IPS-20b (cell line): ENCODE measurements around the gene TNFRSF8.

Source experiments
- H3K27ac ChIP-seq: one replicate; pipeline ENCODE4 v1.5.1; 2013; ENCODE audit warnings: low read length
- H3K27me3 ChIP-seq: 2 replicates; pipeline ENCODE4 v1.6.1; 2013; ENCODE audit warnings: mild to moderate bottlenecking, low read length, inconsistent platforms; ENCODE audit not compliant: insufficient read depth
- H3K36me3 ChIP-seq: 2 replicates; pipeline ENCODE4 v1.6.1; 2013; ENCODE audit warnings: low read depth, mild to moderate bottlenecking, inconsistent platforms, low read length, moderate library complexity; ENCODE audit not compliant: insufficient read depth
- H3K4me1 ChIP-seq: 2 replicates; pipeline ENCODE4 v1.6.1; 2013; ENCODE audit warnings: mild to moderate bottlenecking, control low read depth, inconsistent platforms, low read length, moderate library complexity; ENCODE audit not compliant: insufficient read depth
- H3K4me3 ChIP-seq: 2 replicates; pipeline ENCODE4 v1.5.1; 2013; ENCODE audit warnings: mild to moderate bottlenecking, low read length, inconsistent platforms
- H3K9ac ChIP-seq: 2 replicates; pipeline ENCODE4 v1.6.1; 2013; ENCODE audit warnings: low read depth, mild to moderate bottlenecking, inconsistent platforms, low read length, moderate library complexity
- H3K9me3 ChIP-seq: 2 replicates; pipeline ENCODE4 v1.6.1; 2013; ENCODE audit warnings: mild to moderate bottlenecking, low read depth, low read length, inconsistent platforms; ENCODE audit not compliant: insufficient read depth

The TNFRSF8 gene

GRCh38 chr1:12163210-12163609, 100.1 kb downstream of the TNFRSF8 start:
- no peaks in the 10 kb centered on the region for H3K9me3 ChIP-seq
- H3K36me3 ChIP-seq: no peaks in the 10 kb centered on the region
- peaks cover 36% of the 10 kb centered on the region for H3K27me3 ChIP-seq
- H3K9ac ChIP-seq: no peak overlapping the region
- H3K4me1 ChIP-seq: peaks cover 6% of the 10 kb centered on the region; the same call in 1 of the 2 replicates
- H3K27ac ChIP-seq: no peak overlapping the region
- H3K4me3 ChIP-seq: no peak overlapping the region

- no peaks in the 10 kb centered on the region for H3K9me3 ChIP-seq
- H3K4me1 ChIP-seq: no peaks in the 10 kb centered on the region
- H3K9ac ChIP-seq: no peak overlapping the region
- peaks cover 46% of the 10 kb centered on the region for H3K27me3 ChIP-seq
- H3K4me3 ChIP-seq: no peak overlapping the region
- H3K36me3 ChIP-seq: no peaks in the 10 kb centered on the region
- no peak overlapping the region for H3K27ac ChIP-seq
Observed at GRCh38 chr1:12164210-12164609, 101.1 kb downstream of the TNFRSF8 start.

GRCh38 chr1:12165342-12165741, 102.2 kb downstream of the TNFRSF8 start:
- Histone ChIP-seq H3K27me3 (peaks cover 56% of the 10 kb centered on the region), H3K27ac (no peak overlapping the region), H3K4me1 (no peaks in the 10 kb centered on the region), H3K4me3 (no peak overlapping the region), H3K9ac (no peak overlapping the region), H3K9me3 (no peaks in the 10 kb centered on the region), H3K36me3 (no peaks in the 10 kb centered on the region)

GRCh38 chr1:12166834-12167492, 103.9 kb downstream of the TNFRSF8 start, which contains the start of gene TNFRSF1B:
TSS of gene TNFRSF1B (plus strand) at chr1:12166991. CDS start at chr1:12167092, 101 bp downstream.
- Histone ChIP-seq H3K27ac (no peak within 1 kb of the TSS), H3K36me3 (no peaks in the 10 kb centered on the region), H3K27me3 (peaks cover 57% of the 10 kb centered on the region), H3K4me1 (no peaks in the 10 kb centered on the region), H3K9me3 (no peaks in the 10 kb centered on the region), H3K4me3 (peak within 1 kb of the TSS; percentile 30; the same call in 1 of the 2 replicates), H3K9ac (no peak within 1 kb of the TSS)

GRCh38 chr1:12167493-12168429, 104.7 kb downstream of the TNFRSF8 start:
- Histone ChIP-seq H3K36me3 (no peaks in the 10 kb centered on the region), H3K27me3 (peaks cover 57% of the 10 kb centered on the region), H3K4me3 (no peak overlapping the region; the same call in 1 of the 2 replicates), H3K27ac (no peak overlapping the region), H3K9ac (no peak overlapping the region), H3K9me3 (no peaks in the 10 kb centered on the region), H3K4me1 (no peaks in the 10 kb centered on the region)

GRCh38 chr1:12168451-12169160, 105.5 kb downstream of the TNFRSF8 start:
- Histone ChIP-seq H3K27me3 (peaks cover 57% of the 10 kb centered on the region), H3K4me3 (no peak overlapping the region), H3K9ac (no peak overlapping the region), H3K36me3 (no peaks in the 10 kb centered on the region), H3K27ac (no peak overlapping the region), H3K4me1 (no peaks in the 10 kb centered on the region), H3K9me3 (no peaks in the 10 kb centered on the region)

GRCh38 chr1:12169442-12170135, 106.5 kb downstream of the TNFRSF8 start:
- Histone ChIP-seq H3K4me3 (no peak overlapping the region), H3K27ac (no peak overlapping the region), H3K4me1 (no peaks in the 10 kb centered on the region), H3K9me3 (no peaks in the 10 kb centered on the region), H3K36me3 (no peaks in the 10 kb centered on the region), H3K27me3 (peaks cover 57% of the 10 kb centered on the region), H3K9ac (no peak overlapping the region)

GRCh38 chr1:12170263-12170671, 107.2 kb downstream of the TNFRSF8 start:
- Histone ChIP-seq H3K9me3 (no peaks in the 10 kb centered on the region), H3K4me1 (no peaks in the 10 kb centered on the region), H3K36me3 (no peaks in the 10 kb centered on the region), H3K4me3 (no peak overlapping the region), H3K27ac (no peak overlapping the region), H3K27me3 (peaks cover 50% of the 10 kb centered on the region), H3K9ac (no peak overlapping the region)

- Histone ChIP-seq H3K36me3 (no peaks in the 10 kb centered on the region), H3K4me3 (no peak overlapping the region), H3K27me3 (peaks cover 38% of the 10 kb centered on the region), H3K4me1 (no peaks in the 10 kb centered on the region), H3K9ac (no peak overlapping the region), H3K9me3 (no peaks in the 10 kb centered on the region), H3K27ac (no peak overlapping the region)
Observed at GRCh38 chr1:12171206-12172041, 108.3 kb downstream of the TNFRSF8 start.

- Histone ChIP-seq H3K9ac (no peak overlapping the region), H3K4me1 (no peaks in the 10 kb centered on the region), H3K4me3 (no peak overlapping the region), H3K36me3 (no peaks in the 10 kb centered on the region), H3K9me3 (no peaks in the 10 kb centered on the region), H3K27me3 (peaks cover 30% of the 10 kb centered on the region), H3K27ac (no peak overlapping the region)
Observed at GRCh38 chr1:12172042-12172851, 109.1 kb downstream of the TNFRSF8 start.
